Posterior vena cava (tissue), 2 donors: ENCODE data around the gene CYP17A1. TPM values are rescaled to one million over a fixed set of nuclear protein-coding genes. Genes with fewer than 3 reads are reported as not detected.
"Not testable (repeated sequence)": the region's sequence is repeated elsewhere in the genome, so short reads cannot be mapped to it uniquely, and the experiment has no call there.

Source experiments
- DNase-seq: peaks from one replicate; pipeline ENCODE4 v3.0.0-alpha.2; 2020; ENCODE audit warnings: low spot score
- intact Hi-C, 2 donors: fragments of 100-400 bp; cut with DNase I; formaldehyde crosslinking; loops; one replicate each; pipeline versions ENCODE4 v1.14.1 to v1.14.2; 2022 to 2023
- long read RNA-seq, 2 donors: library from polyadenylated mRNA; unstranded; transcript quantifications; one replicate each; pipeline ENCODE4 v2.0.0, GENCODE V29; 2020 to 2021
- total RNA-seq, 2 donors: library from RNA; stranded (reverse); fragmentation: NEBNext Ultra II Directional; extraction: Animal tissue kit (Norgen Biotek cat#: 25700); gene quantifications; one replicate each; pipeline ENCODE4 v1.2.1, GENCODE V29; 2021
- donor health status: DM: yes; HTN: yes; CAD: no.
- donor health status: DM: yes; HTN: yes; CAD: no.

CYP17A1 gene, protein sequence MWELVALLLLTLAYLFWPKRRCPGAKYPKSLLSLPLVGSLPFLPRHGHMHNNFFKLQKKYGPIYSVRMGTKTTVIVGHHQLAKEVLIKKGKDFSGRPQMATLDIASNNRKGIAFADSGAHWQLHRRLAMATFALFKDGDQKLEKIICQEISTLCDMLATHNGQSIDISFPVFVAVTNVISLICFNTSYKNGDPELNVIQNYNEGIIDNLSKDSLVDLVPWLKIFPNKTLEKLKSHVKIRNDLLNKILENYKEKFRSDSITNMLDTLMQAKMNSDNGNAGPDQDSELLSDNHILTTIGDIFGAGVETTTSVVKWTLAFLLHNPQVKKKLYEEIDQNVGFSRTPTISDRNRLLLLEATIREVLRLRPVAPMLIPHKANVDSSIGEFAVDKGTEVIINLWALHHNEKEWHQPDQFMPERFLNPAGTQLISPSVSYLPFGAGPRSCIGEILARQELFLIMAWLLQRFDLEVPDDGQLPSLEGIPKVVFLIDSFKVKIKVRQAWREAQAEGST
- 1 to 10 TPM in 1 of 2 donors, not detected in 1; 1.6 TPM for total RNA-seq
- long read RNA-seq, donor 1 = 0 reads
- long read RNA-seq, donor 2, partial matches to known transcripts = 0 of 1 reads
- long read RNA-seq, donor 2, other reads (novel, unspliced or antisense) = 0 of 1 reads

DNA sequence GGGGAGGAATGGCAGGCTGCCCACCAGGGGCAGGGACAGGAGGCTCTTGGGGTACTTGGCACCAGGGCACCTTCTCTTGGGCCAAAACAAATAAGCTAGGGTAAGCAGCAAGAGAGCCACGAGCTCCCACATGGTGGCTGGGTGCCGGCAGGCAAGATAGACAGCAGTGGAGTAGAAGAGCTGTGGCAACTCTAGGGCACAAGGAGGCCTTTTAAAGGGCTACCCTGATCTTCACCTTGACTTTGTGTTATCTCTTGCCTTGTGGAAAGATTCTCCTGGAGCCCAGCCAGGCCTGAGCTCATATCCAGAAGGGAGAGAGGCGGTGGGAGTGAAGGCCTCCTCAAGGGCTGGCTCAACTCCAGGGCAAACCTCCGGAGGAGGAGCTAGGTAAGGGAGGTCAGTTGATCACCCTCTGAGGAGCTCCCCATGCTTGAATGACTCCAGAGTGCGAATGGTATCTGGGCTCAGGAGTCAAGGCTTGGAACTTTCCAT is at the start of gene CYP17A1:
Gene CYP17A1 (minus strand): TSS at position 184 of the 492 bp plus-strand sequence. CDS start 52 bp downstream, at position 132.
- intact Hi-C loops = no loop called here
- no peak for DNase-seq

DNA sequence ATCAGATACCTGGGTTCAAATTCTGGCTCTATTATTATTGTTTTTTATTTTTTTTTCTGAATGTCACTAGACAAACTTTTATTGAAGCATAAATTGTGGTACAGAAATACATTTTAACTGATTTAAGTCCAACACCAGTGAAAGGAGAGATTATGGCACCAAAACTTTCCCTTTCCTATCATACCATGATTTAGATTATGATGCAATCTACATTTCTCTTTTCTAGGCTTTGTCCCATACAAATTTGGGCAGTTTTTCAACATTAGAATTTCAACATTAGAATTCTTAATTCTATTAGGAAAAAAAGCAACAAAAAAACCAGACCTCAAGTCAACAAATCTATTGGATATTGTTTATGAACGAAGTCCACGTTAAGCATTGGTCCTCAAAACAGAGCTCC is 43.0 kb upstream of the CYP17A1 start:
- intact Hi-C loops = no loop called here
- no peak for DNase-seq

DNA sequence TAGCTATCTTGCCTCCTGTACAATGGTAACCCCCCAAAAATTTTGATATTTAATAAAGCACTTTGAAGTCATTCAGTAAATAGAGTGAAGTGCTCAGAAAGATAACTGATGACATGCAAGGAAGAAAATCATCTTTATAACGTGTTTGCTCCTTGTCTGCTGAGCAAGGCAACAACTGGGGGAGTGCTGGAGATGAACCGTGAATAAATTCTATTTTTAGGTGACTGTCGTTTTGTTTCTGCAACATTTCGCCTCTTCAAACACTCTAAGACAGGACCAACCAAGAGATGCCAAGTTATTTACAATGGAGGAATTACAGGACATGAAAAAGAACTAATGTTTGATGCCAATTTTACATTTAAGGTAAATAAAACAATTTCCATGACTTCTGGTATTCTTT is 41.4 kb upstream of the CYP17A1 start:
- intact Hi-C loops = no loop called here
- no peak for DNase-seq

DNA sequence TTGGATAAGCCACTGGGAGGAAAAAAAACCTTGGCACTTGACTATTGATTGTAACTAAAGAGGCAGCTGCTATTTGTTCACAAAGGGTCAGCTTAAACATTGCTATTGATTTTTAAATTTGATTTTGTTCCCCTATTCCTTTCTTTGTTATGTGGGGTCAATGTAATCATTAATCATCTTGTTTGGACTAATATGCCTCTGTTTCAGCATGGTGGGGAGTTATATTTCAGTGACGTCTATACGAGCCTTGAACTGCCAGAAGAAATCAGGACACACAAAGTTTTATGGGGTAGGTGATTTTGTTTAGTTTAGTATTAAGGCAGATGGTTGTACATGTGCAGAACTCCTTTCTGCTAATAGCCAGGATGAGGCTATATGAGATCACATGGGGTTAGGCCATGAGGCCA is 39.5 kb upstream of the CYP17A1 start:
- no peak for DNase-seq

DNA sequence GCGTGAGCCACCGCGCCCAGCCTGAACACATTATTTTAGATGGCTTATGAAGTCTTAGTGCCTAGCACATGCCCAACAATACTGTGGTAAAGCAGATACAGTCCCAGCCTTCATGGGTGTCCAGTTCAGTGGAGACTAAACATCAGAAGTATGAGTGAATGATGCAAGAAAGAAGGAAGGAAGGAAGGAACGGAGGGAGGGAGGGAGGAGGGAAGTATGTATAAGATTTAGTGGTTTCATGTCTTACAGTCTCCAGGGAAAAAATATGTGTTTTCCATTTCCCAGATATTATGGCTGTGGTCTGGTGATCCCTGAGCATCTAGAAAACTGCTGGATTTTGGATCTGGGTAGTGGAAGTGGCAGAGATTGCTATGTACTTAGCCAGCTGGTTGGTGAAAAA is 35.0 kb upstream of the CYP17A1 start:
- intact Hi-C loops = no loop called here

More for the DNA sequence above, 39.5 kb upstream of the CYP17A1 start:
- intact Hi-C loops = no loop called here

DNA sequence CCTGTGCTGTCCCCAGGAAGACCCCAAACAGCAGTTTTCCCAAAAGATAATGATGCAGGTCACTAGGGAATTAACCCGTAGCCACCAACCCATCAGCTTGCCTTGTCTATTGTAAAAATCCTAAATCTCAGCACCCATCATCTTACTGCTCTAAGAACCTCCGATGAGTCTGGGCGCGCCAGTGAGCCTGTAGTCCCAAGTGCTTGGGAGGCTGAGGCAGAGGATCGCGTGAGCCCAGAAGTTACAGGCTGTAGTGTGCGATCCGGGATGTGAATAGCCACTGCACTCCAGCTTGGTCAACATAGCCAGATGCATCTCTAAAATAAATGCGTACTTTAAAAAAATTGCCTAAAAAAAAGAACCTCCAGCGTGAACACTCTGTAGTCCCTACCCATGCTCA is 33.0 kb upstream of the CYP17A1 start:
- DNase-seq = no peak
- intact Hi-C loops = no loop called here

More for the DNA sequence above, 35.0 kb upstream of the CYP17A1 start:
- no peak for DNase-seq

DNA sequence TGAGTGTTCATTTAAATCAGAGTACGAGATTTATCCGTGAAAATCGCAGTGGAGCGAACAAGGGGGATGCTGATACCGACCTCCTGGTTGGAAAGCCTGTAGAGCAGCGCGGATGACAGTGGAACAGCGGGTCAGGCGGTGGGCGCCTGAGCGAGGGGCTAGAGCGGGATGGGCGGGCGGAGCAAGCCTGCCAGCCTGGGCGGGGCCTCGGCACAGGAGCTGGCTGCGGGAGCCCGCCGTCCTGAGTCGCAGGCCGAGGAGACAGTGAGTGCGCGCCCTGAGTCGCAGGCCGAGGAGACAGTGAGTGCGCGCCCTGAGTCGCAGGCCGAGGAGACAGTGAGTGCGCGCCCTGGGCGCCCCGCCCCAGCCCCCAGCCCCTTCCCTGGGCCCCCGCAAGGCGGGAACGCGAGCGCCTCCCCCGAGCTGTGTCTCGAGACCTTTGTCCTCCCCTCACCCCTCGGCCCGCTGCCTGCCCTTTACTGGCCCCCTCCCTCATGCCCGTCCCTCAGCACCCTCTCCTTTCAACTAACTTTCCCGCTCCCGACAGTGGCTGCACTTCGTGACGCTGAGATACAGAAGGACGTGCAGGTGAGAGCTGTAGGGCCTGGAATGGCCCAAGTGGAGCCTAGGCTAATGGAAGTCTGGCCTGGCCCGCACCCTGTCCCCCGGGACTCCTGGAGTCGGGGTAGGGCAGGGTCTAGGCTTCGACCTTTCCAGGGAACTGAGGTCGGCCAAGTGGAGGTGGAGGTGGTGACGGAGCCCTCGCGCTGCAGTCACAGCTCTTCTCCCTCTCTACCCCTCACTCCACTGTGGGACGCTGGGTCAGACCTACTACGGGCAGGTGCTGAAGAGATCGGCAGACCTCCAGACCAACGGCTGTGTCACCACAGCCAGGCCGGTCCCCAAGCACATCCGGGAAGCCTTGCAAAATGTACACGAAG is 32.3 kb upstream of the CYP17A1 start, which contains the start of gene AS3MT:
Gene AS3MT (plus strand): TSS at position 213 of the 941 bp plus-strand sequence. CDS start 123 bp downstream, at position 336.
- intact Hi-C loops = no loop called here
- no peak for DNase-seq

DNA sequence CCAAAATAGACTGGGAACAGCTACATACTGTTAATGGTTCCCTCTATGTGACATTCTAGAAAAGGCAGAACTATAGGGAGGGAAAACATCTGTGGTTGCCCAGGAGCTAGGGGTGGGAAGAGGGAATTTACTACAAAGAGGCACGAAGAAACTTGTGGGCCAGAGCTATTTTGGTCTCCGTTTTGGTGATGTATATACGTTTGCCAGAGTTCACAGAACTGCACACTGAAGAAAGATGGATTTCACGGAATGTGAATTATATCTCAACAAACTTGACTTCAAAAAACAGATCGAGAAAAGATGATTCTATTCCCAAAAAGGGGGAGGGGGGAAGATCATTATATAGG is 31.7 kb upstream of the CYP17A1 start:
- no peak for DNase-seq
- intact Hi-C loops = no loop called here

DNA sequence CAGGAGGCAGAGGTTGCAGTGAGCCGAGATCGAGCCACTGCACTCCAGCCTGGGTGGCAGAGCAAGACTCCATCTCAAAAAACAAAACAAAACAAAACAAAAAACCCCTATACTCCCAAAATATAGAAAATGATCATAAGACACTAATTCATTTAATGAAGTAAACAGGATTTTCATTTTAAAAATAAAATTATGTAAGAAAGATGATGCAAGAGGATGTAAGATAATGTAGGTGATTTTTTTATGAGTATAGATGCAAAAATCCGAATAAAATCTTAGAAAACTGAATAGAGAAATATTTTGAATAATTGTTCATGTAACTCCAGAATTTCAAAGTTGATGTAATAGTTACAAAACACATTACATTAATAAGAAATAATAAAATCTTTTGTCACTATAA is 28.4 kb upstream of the CYP17A1 start:
- DNase-seq = no peak
- intact Hi-C loops = no loop called here

DNA sequence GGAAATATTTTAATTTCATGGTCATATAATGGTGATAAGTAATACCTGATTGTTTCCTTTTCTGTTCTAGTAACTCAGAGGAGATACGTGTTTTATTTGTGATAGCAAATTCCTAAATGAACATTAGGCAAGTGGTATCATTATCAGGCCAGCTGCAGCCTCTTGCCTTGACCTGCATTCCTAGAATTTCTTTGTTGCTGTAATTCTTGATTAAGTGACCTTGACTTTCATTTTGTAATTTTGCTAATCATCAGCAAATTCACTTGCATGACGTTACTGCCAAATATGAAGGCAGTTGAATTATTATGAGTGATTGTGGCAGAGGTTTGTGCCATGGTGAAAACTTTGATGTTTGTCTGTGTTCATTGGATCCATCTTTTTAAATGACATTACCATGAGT is 26.4 kb upstream of the CYP17A1 start:
- intact Hi-C loops = no loop called here
- no peak for DNase-seq

DNA sequence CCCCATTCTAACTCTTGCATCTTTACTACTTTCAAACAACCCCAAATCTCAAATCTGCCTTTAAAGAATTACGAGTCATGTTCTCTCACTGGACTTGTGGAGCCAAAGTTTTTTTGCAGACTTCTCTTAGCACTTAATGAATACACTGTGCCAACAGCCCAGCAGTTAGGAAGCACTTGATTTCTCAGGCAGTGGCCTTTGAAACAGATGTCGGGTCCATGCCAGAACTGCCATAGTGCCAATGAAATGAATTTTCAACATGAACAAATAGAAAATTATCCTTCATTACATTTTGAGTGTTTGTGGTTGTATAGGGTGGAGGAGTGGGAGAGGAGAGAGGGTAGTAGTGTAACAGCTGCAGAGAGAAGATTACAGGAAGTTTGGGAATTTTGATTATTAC is 22.7 kb upstream of the CYP17A1 start:
- intact Hi-C loops = no loop called here

DNA sequence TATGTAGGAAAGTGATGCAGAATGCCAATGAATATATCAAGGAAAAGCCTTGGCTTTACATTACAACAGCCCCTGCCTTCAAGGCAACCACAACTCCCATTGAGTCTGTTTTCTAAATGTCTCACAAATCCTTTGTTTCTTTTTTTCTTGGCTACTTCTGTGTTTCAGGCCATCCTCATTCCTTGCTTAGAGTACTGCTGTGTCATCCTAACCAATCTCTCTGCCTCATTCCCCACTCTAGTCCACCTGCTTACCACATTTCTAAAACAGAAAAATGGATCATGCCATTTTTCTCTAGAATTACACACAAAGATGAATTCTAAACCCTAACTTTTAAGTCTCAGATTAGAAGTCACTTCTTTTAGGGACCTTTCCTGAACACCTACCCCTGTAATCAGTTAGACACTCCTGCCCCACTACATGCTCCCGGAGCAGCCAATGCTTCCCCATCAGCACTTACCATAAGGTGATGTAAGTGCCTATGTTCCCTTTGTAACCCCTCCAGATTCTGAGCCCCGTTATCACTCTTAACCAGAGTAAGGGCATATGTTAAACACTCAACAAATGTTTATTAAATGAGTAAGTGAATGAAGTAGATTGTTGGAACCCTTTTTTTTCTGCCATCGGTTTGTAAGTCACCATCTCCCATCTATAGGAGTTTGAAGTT is 19.7 kb upstream of the CYP17A1 start:
- intact Hi-C loops = no loop called here
- no peak for DNase-seq

More for the DNA sequence above, 22.7 kb upstream of the CYP17A1 start:
- no peak for DNase-seq

DNA sequence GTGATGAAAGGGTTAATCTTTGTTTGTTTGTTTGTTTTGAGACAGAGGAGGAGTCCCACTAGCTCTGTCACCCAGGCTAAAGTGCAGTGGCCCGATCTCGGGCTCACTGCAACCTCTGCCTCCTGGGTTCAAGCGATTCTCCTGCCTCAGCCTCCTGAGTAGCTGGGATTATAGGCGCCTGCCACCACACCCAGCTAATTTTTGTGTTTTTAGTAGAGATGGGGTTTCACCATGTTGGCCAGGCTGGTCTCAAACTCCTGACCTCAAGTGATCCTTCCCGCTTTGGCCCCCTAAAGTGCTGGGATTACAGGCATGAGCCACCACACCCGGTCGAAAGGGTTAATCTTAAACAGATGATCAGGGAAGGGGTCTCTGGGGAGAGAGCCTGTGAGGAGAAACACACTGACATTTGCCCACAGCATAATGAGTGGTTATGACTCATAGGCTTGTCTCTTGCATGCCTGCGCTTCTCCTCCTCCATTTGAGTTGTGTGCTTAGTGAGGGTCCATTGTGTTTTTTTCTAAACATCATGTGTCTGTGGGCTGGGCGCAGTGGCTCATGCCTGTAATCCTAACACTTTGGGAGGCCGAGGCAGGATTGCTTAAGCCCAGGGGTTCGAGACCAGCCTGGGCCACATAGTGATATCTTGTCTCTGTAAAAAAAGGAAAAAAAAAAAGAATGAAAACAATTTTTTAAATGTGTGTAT is 18.7 kb upstream of the CYP17A1 start:
- intact Hi-C loops, DNase-seq: not testable (repeated sequence)

DNA sequence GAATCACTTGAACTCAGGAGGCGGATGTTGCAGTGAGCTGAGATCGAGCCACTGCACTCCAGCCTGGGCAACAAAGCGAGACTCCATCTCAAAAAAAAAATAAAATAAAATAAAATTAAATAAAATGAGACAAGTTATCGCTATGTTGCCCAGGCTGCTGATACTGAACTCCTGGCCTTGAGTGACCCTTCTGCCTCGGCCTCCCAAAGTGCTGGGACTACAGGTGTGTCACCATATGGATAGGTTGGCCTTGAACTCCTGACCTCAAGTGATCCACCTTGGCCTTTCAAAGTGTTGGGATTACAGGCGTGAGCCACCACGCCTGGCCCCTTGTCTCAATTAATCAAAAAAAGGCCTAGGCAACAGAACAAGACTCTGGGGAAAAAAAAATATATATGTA is 16.0 kb upstream of the CYP17A1 start:
- DNase-seq, intact Hi-C loops: not testable (repeated sequence)

DNA sequence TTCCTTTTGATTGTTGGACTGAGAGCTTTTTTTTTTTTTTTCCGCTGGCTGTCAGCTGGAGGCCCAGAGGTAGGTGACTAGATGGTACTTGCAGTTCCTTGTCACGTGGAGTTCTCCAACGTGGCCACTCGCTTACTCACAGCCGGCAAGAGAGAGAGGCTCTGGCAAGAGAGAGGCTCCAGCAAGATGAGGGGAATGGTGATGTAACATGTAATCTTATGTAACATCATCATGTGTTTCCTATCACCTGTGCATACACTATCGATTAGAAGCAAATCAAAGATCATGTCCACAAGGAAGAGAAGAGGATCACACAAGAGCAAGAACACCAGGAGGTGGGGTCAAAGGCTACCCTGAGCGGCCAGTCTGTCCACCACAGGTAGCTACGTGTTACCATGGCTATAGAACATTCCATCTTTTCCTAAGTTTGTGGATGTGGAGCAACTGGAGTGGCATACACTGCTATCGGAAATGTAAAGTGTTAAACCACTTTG is 12.9 kb upstream of the CYP17A1 start:
- DNase-seq = no peak
- intact Hi-C loops = no loop called here

DNA sequence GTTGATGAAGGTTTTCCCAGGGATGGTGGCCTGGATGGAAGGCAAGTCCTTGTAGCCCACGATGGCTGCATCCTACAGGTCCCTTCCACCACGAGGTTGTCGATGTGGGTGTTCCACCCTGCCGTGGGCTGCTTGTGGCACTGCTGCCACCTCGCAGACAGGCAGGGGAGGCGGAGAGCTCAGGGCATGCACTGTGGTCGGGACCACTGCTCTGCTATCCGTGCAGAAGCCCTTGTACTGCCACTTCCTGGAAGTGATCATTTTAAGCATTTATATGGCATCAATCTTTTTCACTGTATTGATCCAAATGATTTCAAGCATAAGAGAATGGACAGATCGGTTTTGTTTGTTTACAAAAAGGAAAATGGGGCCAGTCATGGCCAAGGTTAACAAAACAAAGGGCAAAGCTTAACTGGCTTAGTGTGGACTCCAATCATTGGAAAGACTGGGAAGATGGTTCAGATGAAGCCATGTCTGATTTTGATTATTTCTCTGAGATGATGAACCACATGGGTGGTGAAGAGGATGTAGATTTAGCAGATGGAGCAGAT is 8.2 kb upstream of the CYP17A1 start:
- DNase-seq = no peak
- intact Hi-C loops = loop anchor here in 1 of 2 donors (10.0 kb wide), 1 partner anchor 229 kb away; no protein-coding TSS in a partner anchor

DNA sequence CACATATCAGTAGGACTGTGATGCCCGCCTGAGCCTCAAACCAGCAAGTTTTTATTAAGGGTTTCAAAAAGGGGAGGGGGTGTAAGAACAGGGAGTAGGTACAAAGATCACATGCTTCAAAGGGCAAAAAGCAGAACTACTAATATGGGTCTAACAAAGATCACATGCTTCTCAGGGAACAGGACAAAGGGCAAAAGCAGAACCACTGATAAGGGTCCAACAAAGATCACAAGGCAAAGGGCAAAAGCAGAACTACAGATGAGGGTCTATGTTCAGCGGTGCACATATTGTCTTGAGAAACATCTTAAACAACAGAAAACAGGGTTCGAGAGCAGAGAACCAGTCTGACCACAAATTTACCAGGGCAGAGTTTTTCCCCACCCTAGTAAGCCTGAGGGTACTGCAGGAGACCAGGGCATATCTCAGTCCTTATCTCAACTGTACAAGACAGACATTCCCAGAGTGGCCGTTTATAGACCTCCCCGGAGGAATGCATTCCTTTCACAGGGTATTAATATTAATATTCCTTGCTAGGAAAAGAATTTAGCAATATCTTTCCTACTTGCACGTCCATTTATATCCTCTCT is 7.1 kb upstream of the CYP17A1 start:
- intact Hi-C loops = loop anchor here in 1 of 2 donors (10.0 kb wide), 1 partner anchor 231 kb away; no protein-coding TSS in a partner anchor
- not testable (repeated sequence) for DNase-seq
